ENCODE data around the gene POU5F1. TPM values are rescaled to one million over a fixed set of nuclear protein-coding genes. Genes with fewer than 3 reads are reported as not detected.

POU5F1 gene
- total RNA-seq, 4 donors from 2014 or later = 1.0 TPM; not detected in 3

DNA sequence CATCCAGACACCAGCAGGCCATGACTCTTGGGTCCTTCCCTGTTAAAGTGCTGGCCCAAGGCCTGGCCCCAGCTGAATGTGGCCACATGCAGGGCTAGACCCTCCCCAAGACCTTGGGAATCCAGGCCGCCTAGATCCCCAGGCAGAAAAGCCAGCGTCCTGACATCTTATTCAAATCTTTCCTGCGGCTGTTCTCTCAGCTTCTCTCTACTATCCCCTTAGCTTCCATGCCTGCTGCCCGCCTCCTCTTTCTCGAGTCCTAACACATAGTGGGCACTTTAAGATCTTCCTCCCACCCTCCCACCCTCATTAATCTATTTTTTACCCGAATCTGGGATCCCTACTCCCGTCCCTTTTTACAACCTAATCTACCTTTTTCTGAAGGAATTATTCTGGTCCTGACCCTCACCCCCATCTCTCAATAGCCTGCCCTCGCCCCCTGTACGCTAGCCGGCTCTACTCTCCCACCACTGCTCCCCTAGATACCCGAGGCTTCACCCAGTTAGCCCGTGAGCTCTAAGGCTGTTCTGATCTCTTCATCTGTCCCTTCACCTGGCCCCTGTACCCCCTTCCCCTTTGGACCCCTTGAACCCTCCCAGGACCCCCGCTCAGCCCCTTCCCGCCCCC lies 12.9 kb downstream of the POU5F1 start, which contains the start of gene CCHCR1:
TSS of gene CCHCR1 (minus strand) at position 290 of the 627 bp plus-strand sequence. CDS start at position 88, 202 bp downstream.
- H3K9me3 ChIP-seq = no peaks in the 10 kb centered on the region
- peak within 1 kb of the TSS; percentile 27 to 54 (median 51) for H3K4me3 ChIP-seq (replicated peaks in 1 of 3)
- no peak for DNase-seq
- H3K36me3 ChIP-seq = peaks cover 0 to 3% of the 10 kb centered on the region in 2 donors
- intact Hi-C loops (cut with DNase I) = no loop called here
- TF ChIP-seq POLR2A (IDR thresholded peaks at IDR 0.05) = no peak
- TF ChIP-seq, protein P1, sequence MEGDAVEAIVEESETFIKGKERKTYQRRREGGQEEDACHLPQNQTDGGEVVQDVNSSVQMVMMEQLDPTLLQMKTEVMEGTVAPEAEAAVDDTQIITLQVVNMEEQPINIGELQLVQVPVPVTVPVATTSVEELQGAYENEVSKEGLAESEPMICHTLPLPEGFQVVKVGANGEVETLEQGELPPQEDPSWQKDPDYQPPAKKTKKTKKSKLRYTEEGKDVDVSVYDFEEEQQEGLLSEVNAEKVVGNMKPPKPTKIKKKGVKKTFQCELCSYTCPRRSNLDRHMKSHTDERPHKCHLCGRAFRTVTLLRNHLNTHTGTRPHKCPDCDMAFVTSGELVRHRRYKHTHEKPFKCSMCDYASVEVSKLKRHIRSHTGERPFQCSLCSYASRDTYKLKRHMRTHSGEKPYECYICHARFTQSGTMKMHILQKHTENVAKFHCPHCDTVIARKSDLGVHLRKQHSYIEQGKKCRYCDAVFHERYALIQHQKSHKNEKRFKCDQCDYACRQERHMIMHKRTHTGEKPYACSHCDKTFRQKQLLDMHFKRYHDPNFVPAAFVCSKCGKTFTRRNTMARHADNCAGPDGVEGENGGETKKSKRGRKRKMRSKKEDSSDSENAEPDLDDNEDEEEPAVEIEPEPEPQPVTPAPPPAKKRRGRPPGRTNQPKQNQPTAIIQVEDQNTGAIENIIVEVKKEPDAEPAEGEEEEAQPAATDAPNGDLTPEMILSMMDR (IDR thresholded peaks at IDR 0.05) = no peak
- 7 to 9% methylated on average over 14 of the region's 14 CpGs for WGBS, 2 donors
- H3K4me1 ChIP-seq = peaks cover 8 to 24% of the 10 kb centered on the region in 2 donors
- H3K27me3 ChIP-seq = no peaks in the 10 kb centered on the region
- peak within 1 kb of the TSS in 2 of 3 donors; percentile 42 to 65 for H3K27ac ChIP-seq

DNA sequence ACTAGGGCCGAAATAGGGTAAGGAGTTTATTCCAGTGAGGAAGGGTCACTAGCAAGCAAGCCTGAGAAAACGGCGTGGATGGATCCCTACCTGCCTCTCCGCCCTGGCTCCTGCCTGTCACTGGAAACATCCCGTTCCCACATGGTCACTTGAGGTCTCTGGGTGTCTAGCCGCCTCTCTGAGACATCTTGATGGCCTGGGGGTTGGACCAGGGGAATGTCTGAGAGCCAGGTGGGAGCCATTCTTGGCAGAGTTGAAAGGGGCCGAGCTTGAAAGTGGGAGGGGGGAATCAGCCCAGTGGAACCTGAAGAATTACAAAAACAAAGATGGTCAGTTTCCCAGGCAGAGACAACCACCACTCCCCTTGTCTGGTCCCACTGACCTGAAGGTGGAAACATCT lies 13.8 kb downstream of the POU5F1 start:
- WGBS, 2 donors = 62 to 69% methylated on average over 7 of the region's 7 CpGs
- intact Hi-C loops (cut with DNase I) = no loop called here

DNA sequence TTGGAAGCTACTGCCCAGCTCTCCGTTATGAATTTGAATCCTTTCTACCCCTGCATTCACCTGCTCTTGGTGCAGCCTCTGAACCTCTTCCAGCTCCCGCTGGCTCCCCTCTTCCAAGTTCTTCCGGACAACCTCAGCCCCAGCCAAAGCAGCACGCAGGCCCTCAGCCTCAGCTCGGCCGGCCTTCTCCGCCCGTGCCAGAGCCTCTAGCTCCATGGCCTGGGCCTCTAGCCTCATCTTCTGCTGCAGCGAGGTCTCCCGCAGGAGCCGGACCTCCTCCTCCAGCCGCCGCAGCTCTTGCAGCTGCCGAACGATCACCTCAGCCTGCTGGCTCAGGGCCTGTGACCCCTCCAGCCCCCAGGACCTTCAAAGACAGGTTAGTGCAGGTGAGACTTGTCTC lies 16.0 kb downstream of the POU5F1 start:
- no peaks in the 10 kb centered on the region for H3K9me3 ChIP-seq
- 82 to 96% methylated on average over 15 of the region's 15 CpGs for WGBS, 2 donors
- H3K27me3 ChIP-seq = no peaks in the 10 kb centered on the region
- peaks cover 8 to 22% of the 10 kb centered on the region in 2 donors for H3K4me1 ChIP-seq
- H3K36me3 ChIP-seq = peaks cover 0 to 8% of the 10 kb centered on the region in 2 donors
- no peak overlapping the region for H3K27ac ChIP-seq
- intact Hi-C loops (cut with DNase I) = no loop called here
- H3K4me3 ChIP-seq (replicated peaks in 1 of 3) = no peak overlapping the region
- TF ChIP-seq, protein P1 (IDR thresholded peaks at IDR 0.05) = no peak
- TF ChIP-seq POLR2A (IDR thresholded peaks at IDR 0.05) = no peak
- no peak for DNase-seq

More for the DNA sequence above, 13.8 kb downstream of the POU5F1 start:
- Histone ChIP-seq H3K27ac (no peak overlapping the region), H3K9me3 (no peaks in the 10 kb centered on the region), H3K4me1 (peaks cover 8 to 24% of the 10 kb centered on the region in 2 donors), H3K4me3 (replicated peaks in 1 of 3) (no peak overlapping the region), H3K36me3 (peaks cover 0 to 3% of the 10 kb centered on the region in 2 donors), H3K27me3 (no peaks in the 10 kb centered on the region)
- DNase-seq = peak; percentile 20 to 27
- TF ChIP-seq, protein P1 (IDR thresholded peaks at IDR 0.05) = no peak
- no peak for TF ChIP-seq POLR2A (IDR thresholded peaks at IDR 0.05)

DNA sequence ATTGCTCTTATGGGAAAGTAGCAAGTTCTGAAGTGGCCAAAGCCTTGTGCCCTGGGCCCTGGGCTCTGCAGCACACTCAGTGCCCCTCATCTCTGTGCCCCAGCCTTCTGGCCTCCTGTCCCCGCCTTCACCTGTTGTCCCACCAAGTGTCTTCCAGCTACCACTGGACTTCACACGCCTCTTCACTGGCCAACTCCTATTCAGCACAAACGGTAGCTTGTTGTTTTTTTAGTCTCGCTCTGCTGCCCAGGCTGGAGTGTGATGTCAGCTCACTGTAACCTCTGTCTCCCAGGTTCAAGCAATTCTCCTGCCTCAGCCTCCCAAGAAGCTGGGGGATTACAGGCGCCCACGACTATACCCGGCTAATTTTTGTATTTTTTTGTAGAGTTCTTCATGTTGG lies 17.7 kb downstream of the POU5F1 start:
- peak in 1 of 2 donors; percentile 34 for DNase-seq

More for the DNA sequence above, 17.7 kb downstream of the POU5F1 start:
- peaks cover 7 to 13% of the 10 kb centered on the region in 2 donors for H3K4me1 ChIP-seq
- no peaks in the 10 kb centered on the region for H3K27me3 ChIP-seq
- H3K4me3 ChIP-seq (replicated peaks in 1 of 3) = no peak overlapping the region
- 71 to 72% methylated on average over 7 of the region's 7 CpGs for WGBS, 2 donors
- H3K9me3 ChIP-seq = no peaks in the 10 kb centered on the region
- peaks cover 0 to 8% of the 10 kb centered on the region in 2 donors for H3K36me3 ChIP-seq
- TF ChIP-seq POLR2A (IDR thresholded peaks at IDR 0.05) = no peak
- TF ChIP-seq, protein P1 (IDR thresholded peaks at IDR 0.05) = no peak
- H3K27ac ChIP-seq = no peak overlapping the region
- intact Hi-C loops (cut with DNase I) = no loop called here
